Measurements from ENCODE around the gene EHMT1.
A peak's percentile ranks its signal among the peaks of the same experiment; 100 is the strongest.
"Not testable (repeated sequence)": the region's sequence is repeated elsewhere in the genome, so short reads cannot be mapped to it uniquely, and the experiment has no call there.

EHMT1 gene

GRCh38 chr9:137802521-137803243 lies 183.9 kb downstream of the EHMT1 start:
- no peak for FAIRE-seq

GRCh38 chr9:137804908-137805630 lies 186.3 kb downstream of the EHMT1 start:
- TF ChIP-seq POLR2A (IDR thresholded peaks at IDR 0.05; ENCODE audit: low read depth, low read length) (no peak), POLR2AphosphoS5 (IDR thresholded peaks at IDR 0.05; ENCODE audit: low read depth, low read length) (no peak), TAF1 (IDR thresholded peaks at IDR 0.05; ENCODE audit: borderline replicate concordance, low read depth, low read length) (no peak)
- FAIRE-seq, result no peak
- DNase-seq (ENCODE audit: insufficient read length), result no peak

More at GRCh38 chr9:137802521-137803243, 183.9 kb downstream of the EHMT1 start:
- no peak for TF ChIP-seq TAF1 (IDR thresholded peaks at IDR 0.05; ENCODE audit: borderline replicate concordance, low read depth, low read length)
- TF ChIP-seq POLR2AphosphoS5 (IDR thresholded peaks at IDR 0.05; ENCODE audit: low read depth, low read length), result no peak
- TF ChIP-seq POLR2A (IDR thresholded peaks at IDR 0.05; ENCODE audit: low read depth, low read length), result no peak
- no peak for DNase-seq (ENCODE audit: insufficient read length)

GRCh38 chr9:137807721-137808703 lies 189.2 kb downstream of the EHMT1 start:
- TF ChIP-seq POLR2AphosphoS5 (IDR thresholded peaks at IDR 0.05; ENCODE audit: low read depth, low read length) (no peak), TAF1 (IDR thresholded peaks at IDR 0.05; ENCODE audit: borderline replicate concordance, low read depth, low read length) (no peak), POLR2A (IDR thresholded peaks at IDR 0.05; ENCODE audit: low read depth, low read length) (no peak; the same call in 1 of the 2 replicates)
- FAIRE-seq (no peak), DNase-seq (ENCODE audit: insufficient read length) (no peak)

GRCh38 chr9:137809040-137809576 lies 190.3 kb downstream of the EHMT1 start:
- no peak for TF ChIP-seq POLR2A (IDR thresholded peaks at IDR 0.05; ENCODE audit: low read depth, low read length)
- no peak for TF ChIP-seq POLR2AphosphoS5 (IDR thresholded peaks at IDR 0.05; ENCODE audit: low read depth, low read length)
- TF ChIP-seq TAF1 (IDR thresholded peaks at IDR 0.05; ENCODE audit: borderline replicate concordance, low read depth, low read length), result no peak
- FAIRE-seq, result no peak
- DNase-seq (ENCODE audit: insufficient read length), result peak; percentile 65

- FAIRE-seq; DNase-seq (ENCODE audit: insufficient read length): not testable (repeated sequence)
Measured at GRCh38 chr9:137809726-137810450, 191.1 kb downstream of the EHMT1 start.

GRCh38 chr9:137811283-137811870 lies 192.6 kb downstream of the EHMT1 start:
- FAIRE-seq (no peak), DNase-seq (ENCODE audit: insufficient read length) (no peak)
- TF ChIP-seq POLR2AphosphoS5 (IDR thresholded peaks at IDR 0.05; ENCODE audit: low read depth, low read length) (no peak), TAF1 (IDR thresholded peaks at IDR 0.05; ENCODE audit: borderline replicate concordance, low read depth, low read length) (no peak), POLR2A (IDR thresholded peaks at IDR 0.05; ENCODE audit: low read depth, low read length) (no peak)

- no peak for TF ChIP-seq POLR2AphosphoS5 (IDR thresholded peaks at IDR 0.05; ENCODE audit: low read depth, low read length)
- TF ChIP-seq TAF1 (IDR thresholded peaks at IDR 0.05; ENCODE audit: borderline replicate concordance, low read depth, low read length), result no peak
- no peak for TF ChIP-seq POLR2A (IDR thresholded peaks at IDR 0.05; ENCODE audit: low read depth, low read length)
- DNase-seq (ENCODE audit: insufficient read length), result no peak
- FAIRE-seq, result no peak
Measured at GRCh38 chr9:137812356-137813023, 193.7 kb downstream of the EHMT1 start.

DNA sequence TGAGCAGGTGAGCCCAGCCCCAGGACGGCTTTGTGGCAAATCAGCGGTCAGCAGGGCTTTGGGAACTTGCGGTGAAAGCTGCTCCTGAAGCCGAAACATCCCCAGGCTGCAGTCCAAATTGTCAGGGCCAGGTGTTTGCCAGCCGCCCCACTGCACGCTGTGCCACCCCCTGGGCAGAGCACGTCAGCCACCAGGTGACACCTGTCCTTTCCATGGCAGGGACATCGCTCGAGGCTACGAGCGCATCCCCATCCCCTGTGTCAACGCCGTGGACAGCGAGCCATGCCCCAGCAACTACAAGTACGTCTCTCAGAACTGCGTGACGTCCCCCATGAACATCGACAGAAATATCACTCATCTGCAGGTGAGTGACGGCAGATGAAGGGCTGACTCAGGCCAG lies 194.4 kb downstream of the EHMT1 start:
- FAIRE-seq (no peak), DNase-seq (ENCODE audit: insufficient read length) (no peak)

GRCh38 chr9:137813651-137814415 lies 195.0 kb downstream of the EHMT1 start:
- FAIRE-seq (no peak), DNase-seq (ENCODE audit: insufficient read length) (no peak)
- no peak for TF ChIP-seq POLR2AphosphoS5 (IDR thresholded peaks at IDR 0.05; ENCODE audit: low read depth, low read length)
- TF ChIP-seq TAF1 (IDR thresholded peaks at IDR 0.05; ENCODE audit: borderline replicate concordance, low read depth, low read length), result no peak
- TF ChIP-seq POLR2A (IDR thresholded peaks at IDR 0.05; ENCODE audit: low read depth, low read length), result no peak

More for the DNA sequence above, 194.4 kb downstream of the EHMT1 start:
- no peak for TF ChIP-seq TAF1 (IDR thresholded peaks at IDR 0.05; ENCODE audit: borderline replicate concordance, low read depth, low read length)
- TF ChIP-seq POLR2AphosphoS5 (IDR thresholded peaks at IDR 0.05; ENCODE audit: low read depth, low read length), result no peak
- no peak for TF ChIP-seq POLR2A (IDR thresholded peaks at IDR 0.05; ENCODE audit: low read depth, low read length)
